OCI-M2 (cell line): ENCODE measurements around the gene GMEB2.

Source experiments
- DNase-seq: peaks from one replicate; lab custom pipeline; 2025; ENCODE audit not compliant: unreplicated experiment; lab: John Stamatoyannopoulos, UW

GMEB2 gene

GRCh38 chr20:63590218-63591146, 36.4 kb downstream of the GMEB2 start:
- no peak for DNase-seq

- no peak for DNase-seq
Observed at GRCh38 chr20:63589261-63590217, 37.4 kb downstream of the GMEB2 start.

GRCh38 chr20:63588641-63589041, 38.3 kb downstream of the GMEB2 start:
- no peak for DNase-seq

- no peak for DNase-seq
Observed at GRCh38 chr20:63587776-63588591, 38.9 kb downstream of the GMEB2 start.

- no peak for DNase-seq
Observed at GRCh38 chr20:63587256-63587655, 39.6 kb downstream of the GMEB2 start.

GRCh38 chr20:63586797-63587196, 40.1 kb downstream of the GMEB2 start:
- DNase-seq = no peak

GRCh38 chr20:63585616-63586565, 41.0 kb downstream of the GMEB2 start:
- no peak for DNase-seq

- DNase-seq = no peak
Observed at GRCh38 chr20:63582382-63583063, 44.4 kb downstream of the GMEB2 start.

- no peak for DNase-seq
Observed at GRCh38 chr20:63580796-63581461, 46.0 kb downstream of the GMEB2 start.

GRCh38 chr20:63579017-63579694, 47.7 kb downstream of the GMEB2 start:
- no peak for DNase-seq

- DNase-seq = no peak
Observed at GRCh38 chr20:63578224-63579016, 48.5 kb downstream of the GMEB2 start.

GRCh38 chr20:63577317-63577894, 49.5 kb downstream of the GMEB2 start:
- DNase-seq = no peak

- DNase-seq = no peak
Observed at GRCh38 chr20:63576311-63576710, 50.6 kb downstream of the GMEB2 start.

GRCh38 chr20:63574829-63575743, 51.8 kb downstream of the GMEB2 start:
- no peak for DNase-seq

GRCh38 chr20:63574156-63574828, 52.6 kb downstream of the GMEB2 start, which contains the start of gene HELZ2:
Gene HELZ2 (minus strand): TSS chr20:63574239. CDS start chr20:63572385, 1,854 bp downstream.
- no peak for DNase-seq
